Chondrocyte (in vitro differentiated cells): ENCODE results near the gene COL6A1. TPM values are rescaled to one million over a fixed set of nuclear protein-coding genes. Genes with fewer than 3 reads are reported as not detected.
A peak's percentile ranks its signal among the peaks of the same experiment; 100 is the strongest.

Experiments
- DNase-seq: peaks from one replicate; pipeline ENCODE4 v3.0.0; 2021; ENCODE audit warnings: mixed read lengths, low spot score
- H3K27ac Mint-ChIP-seq: one replicate; pipeline ENCODE4 v1.8.0; 2021; ENCODE audit warnings: mild to moderate bottlenecking, moderate library complexity, mixed read lengths; ENCODE audit not compliant: unreplicated experiment
- H3K27me3 Mint-ChIP-seq: 2 replicates; pipeline ENCODE4 v1.8.0; 2021; ENCODE audit warnings: low read depth, mixed read lengths
- H3K36me3 Mint-ChIP-seq: 2 replicates; pipeline ENCODE4 v1.8.0; 2021; ENCODE audit warnings: low read depth, mixed read lengths
- H3K4me1 Mint-ChIP-seq: 2 replicates; pipeline ENCODE4 v1.8.0; 2021; ENCODE audit warnings: low read depth, mild to moderate bottlenecking, mixed read lengths
- H3K4me3 Mint-ChIP-seq: one replicate; pipeline ENCODE4 v1.8.0; 2021; ENCODE audit warnings: mild to moderate bottlenecking, moderate library complexity, mixed read lengths; ENCODE audit not compliant: unreplicated experiment
- H3K9me3 Mint-ChIP-seq: 2 replicates; pipeline ENCODE4 v1.8.0; 2021; ENCODE audit warnings: low read depth, mixed read lengths
- CTCF ChIP-seq: fragments of 200-600 bp; sonication (generic); IDR thresholded peaks from 2 replicates; pipeline ENCODE4 v1.5.0; 2021; ENCODE audit warnings: antibody characterized with exemption, mild to moderate bottlenecking, moderate library complexity
- total RNA-seq: library from RNA; stranded (reverse); gene quantifications from 3 replicates; pipeline ENCODE4 v1.2.1, GENCODE V29; 2021

Gene COL6A1
- total RNA-seq, 1 donor from 2014 or later: 1,052 TPM

- no peak for TF ChIP-seq CTCF
- Mint-ChIP-seq H3K36me3 (peaks cover 4% of the 10 kb centered on the region), H3K9me3 (peaks cover 13% of the 10 kb centered on the region), H3K4me3 (peak overlapping the region; percentile 7), H3K27me3 (no peaks in the 10 kb centered on the region), H3K4me1 (peaks cover 48% of the 10 kb centered on the region), H3K27ac (peak overlapping the region; percentile 95)
- DNase-seq: no peak
Measured at GRCh38 chr21:46025113-46025770, 43.7 kb downstream of the COL6A1 start.

- DNase-seq: no peak
- H3K4me1 Mint-ChIP-seq: peaks cover 48% of the 10 kb centered on the region
- peaks cover 17% of the 10 kb centered on the region for H3K9me3 Mint-ChIP-seq
- no peak for TF ChIP-seq CTCF
- H3K27me3 Mint-ChIP-seq: no peaks in the 10 kb centered on the region
- H3K36me3 Mint-ChIP-seq: peaks cover 4% of the 10 kb centered on the region
- no peak overlapping the region for H3K4me3 Mint-ChIP-seq
- peak overlapping the region; percentile 50 for H3K27ac Mint-ChIP-seq
Measured at GRCh38 chr21:46027851-46028493, 46.4 kb downstream of the COL6A1 start.

GRCh38 chr21:46028573-46029091, 47.1 kb downstream of the COL6A1 start:
- no peak for DNase-seq
- peaks cover 4% of the 10 kb centered on the region for H3K36me3 Mint-ChIP-seq
- H3K9me3 Mint-ChIP-seq: peaks cover 17% of the 10 kb centered on the region
- peak overlapping the region; percentile 50 for H3K27ac Mint-ChIP-seq
- H3K4me1 Mint-ChIP-seq: peaks cover 45% of the 10 kb centered on the region
- H3K4me3 Mint-ChIP-seq: no peak overlapping the region
- H3K27me3 Mint-ChIP-seq: no peaks in the 10 kb centered on the region
- TF ChIP-seq CTCF: no peak

- DNase-seq: no peak
- Mint-ChIP-seq H3K36me3 (peaks cover 4% of the 10 kb centered on the region), H3K27ac (peak overlapping the region; percentile 18), H3K4me3 (no peak overlapping the region), H3K9me3 (peaks cover 17% of the 10 kb centered on the region), H3K4me1 (peaks cover 38% of the 10 kb centered on the region), H3K27me3 (no peaks in the 10 kb centered on the region)
- no peak for TF ChIP-seq CTCF
Measured at GRCh38 chr21:46029186-46029924, 47.8 kb downstream of the COL6A1 start.

GRCh38 chr21:46031484-46031883, 49.9 kb downstream of the COL6A1 start:
- Mint-ChIP-seq H3K9me3 (peaks cover 17% of the 10 kb centered on the region), H3K27me3 (no peaks in the 10 kb centered on the region), H3K4me1 (peaks cover 23% of the 10 kb centered on the region), H3K36me3 (peaks cover 4% of the 10 kb centered on the region), H3K27ac (no peak overlapping the region), H3K4me3 (no peak overlapping the region)
- no peak for TF ChIP-seq CTCF
- DNase-seq: no peak
